Naive B cell (primary cell): Measurements from ENCODE around the gene ULBP3. TPM values are rescaled to one million over a fixed set of nuclear protein-coding genes. Genes with fewer than 3 reads are reported as not detected.

Experiments
- ATAC-seq, 2 donors: fragments of 150-1000 bp; cut with Tn5 transposase; 2 replicates each; pipeline ENCODE4 v1.10.0; 2021; ENCODE audit warnings: low read depth in 2 of 2, mild to moderate bottlenecking in 2 of 2, moderate library complexity in 2 of 2
- DNase-seq: peaks from one replicate; pipeline ENCODE4 v3.0.0; 2022
- H3K27ac Mint-ChIP-seq, 6 donors: one replicate each; pipeline ENCODE4 v1.8.0; 2020 to 2022; ENCODE audit warnings: mild to moderate bottlenecking in 6 of 6, mixed read lengths in 6 of 6, moderate library complexity in 5 of 6, inconsistent platforms in 2 of 6
- H3K27me3 Mint-ChIP-seq, 3 donors: one replicate each; pipeline ENCODE4 v1.8.0; 2021 to 2022; ENCODE audit warnings: mixed read lengths in 3 of 3, mild to moderate bottlenecking in 1 of 3
- H3K36me3 Mint-ChIP-seq, 2 donors: one replicate each; pipeline ENCODE4 v1.8.0; 2020 to 2022; ENCODE audit warnings: mixed read lengths in 2 of 2, inconsistent platforms in 1 of 2, mild to moderate bottlenecking in 1 of 2
- H3K4me1 Mint-ChIP-seq, 3 donors: one replicate each; pipeline ENCODE4 v1.8.0; 2020 to 2022; ENCODE audit warnings: mixed read lengths in 3 of 3, inconsistent platforms in 1 of 3, mild to moderate bottlenecking in 1 of 3, moderate library complexity in 1 of 3
- H3K4me3 Mint-ChIP-seq, 8 donors: one replicate each; pipeline ENCODE4 v1.8.0; 2020 to 2022; ENCODE audit warnings: mild to moderate bottlenecking in 8 of 8, mixed read lengths in 8 of 8, moderate library complexity in 8 of 8, inconsistent platforms in 2 of 8
- H3K9me3 Mint-ChIP-seq, 7 donors: one replicate each; pipeline ENCODE4 v1.8.0; 2020 to 2022; ENCODE audit warnings: mixed read lengths in 7 of 7, mild to moderate bottlenecking in 5 of 7, inconsistent platforms in 2 of 7, moderate library complexity in 1 of 7
- polyA plus RNA-seq, 6 donors: library from polyadenylated mRNA; unstranded; fragments of 300-500 nt; fragmentation: Illumina TruSeq; gene quantifications; one replicate each; pipeline ENCODE4 v1.2.3, GENCODE V29; 2021; ENCODE audit warnings: low read depth in 6 of 6

The ULBP3 gene
- polyA plus RNA-seq, 6 donors from 2014 or later, result not detected

GRCh38 chr6:150050846-150051245 is 18.1 kb downstream of the ULBP3 start:
- peaks cover 5 to 22% of the 10 kb centered on the region in 2 donors for H3K36me3 Mint-ChIP-seq
- H3K9me3 Mint-ChIP-seq, result peaks cover 0 to 19% (median 6%) of the 10 kb centered on the region in 7 donors
- H3K27me3 Mint-ChIP-seq, result peaks cover 73 to 77% (median 76%) of the 10 kb centered on the region in 3 donors
- no peak overlapping the region for H3K27ac Mint-ChIP-seq
- peaks cover 0 to 8% (median 3%) of the 10 kb centered on the region in 3 donors for H3K4me1 Mint-ChIP-seq
- no peak for DNase-seq
- no peak for ATAC-seq
- H3K4me3 Mint-ChIP-seq, result no peak overlapping the region

DNA sequence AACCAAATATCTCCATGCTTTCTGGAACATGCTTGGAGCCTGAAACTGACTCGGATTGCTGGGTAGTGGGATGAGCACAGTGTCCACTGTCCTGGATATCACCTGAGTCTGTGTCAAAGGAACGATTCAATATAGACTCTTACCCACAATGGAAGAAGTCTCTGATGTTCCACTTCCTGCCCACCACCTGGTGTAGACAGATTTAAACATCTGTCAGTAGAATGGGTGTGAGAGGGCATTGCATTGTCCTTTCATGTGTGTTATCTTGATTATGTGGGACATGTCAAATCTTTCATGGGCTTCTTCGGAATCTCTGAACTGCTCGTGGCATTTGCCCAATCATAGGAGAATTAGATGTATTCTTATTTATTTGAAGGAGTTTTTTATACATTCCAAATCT is 20.8 kb downstream of the ULBP3 start:
- H3K27ac Mint-ChIP-seq, result no peak overlapping the region
- peaks cover 0 to 7% (median 0%) of the 10 kb centered on the region in 3 donors for H3K4me1 Mint-ChIP-seq
- no peak for ATAC-seq
- H3K9me3 Mint-ChIP-seq, result peaks cover 0 to 2% (median 0%) of the 10 kb centered on the region in 7 donors
- DNase-seq, result no peak
- H3K27me3 Mint-ChIP-seq, result peaks cover 59 to 67% (median 66%) of the 10 kb centered on the region in 3 donors
- H3K36me3 Mint-ChIP-seq, result peaks cover 0 to 5% of the 10 kb centered on the region in 2 donors
- H3K4me3 Mint-ChIP-seq, result no peak overlapping the region

- Mint-ChIP-seq H3K4me3 (no peak overlapping the region), H3K4me1 (no peaks in the 10 kb centered on the region), H3K27ac (peak overlapping the region in 1 of 6 donors; percentile 0), H3K36me3 (peaks cover 0 to under 1% of the 10 kb centered on the region in 2 donors), H3K9me3 (no peaks in the 10 kb centered on the region), H3K27me3 (peaks cover 59 to 67% (median 64%) of the 10 kb centered on the region in 3 donors)
- DNase-seq, result no peak
- no peak for ATAC-seq
Observed at GRCh38 chr6:150046943-150047342, 22.0 kb downstream of the ULBP3 start.

DNA sequence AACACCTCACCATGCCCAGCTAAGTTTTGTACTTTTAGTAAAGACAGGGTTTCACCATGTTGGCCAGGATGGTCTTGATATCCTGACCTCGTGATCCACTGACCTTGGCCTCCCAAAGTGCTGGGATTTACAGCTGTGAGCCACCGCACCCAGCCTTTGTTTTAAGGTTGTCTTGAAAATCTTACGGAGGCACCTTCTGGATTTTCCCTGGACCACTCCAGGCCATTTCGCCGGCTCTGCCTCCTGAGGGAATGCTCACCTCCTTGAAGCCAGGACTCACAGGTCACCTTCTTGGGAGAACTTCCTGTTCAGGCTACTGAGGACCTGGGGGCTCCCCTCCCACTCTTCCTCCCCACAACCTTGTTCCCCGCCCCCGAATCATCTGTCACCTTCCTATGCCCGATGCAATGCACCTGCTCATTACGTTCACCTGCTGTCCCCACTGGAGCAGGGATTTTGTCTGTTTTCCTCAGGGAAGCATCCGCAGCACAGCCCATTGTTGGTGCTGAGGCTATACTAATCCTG is 24.2 kb downstream of the ULBP3 start:
- DNase-seq (no peak), ATAC-seq (no peak)
- H3K27ac Mint-ChIP-seq, result no peak overlapping the region
- no peak overlapping the region for H3K4me3 Mint-ChIP-seq
- H3K4me1 Mint-ChIP-seq, result no peaks in the 10 kb centered on the region
- H3K36me3 Mint-ChIP-seq, result no peaks in the 10 kb centered on the region
- H3K9me3 Mint-ChIP-seq, result no peaks in the 10 kb centered on the region
- peaks cover 64 to 73% (median 69%) of the 10 kb centered on the region in 3 donors for H3K27me3 Mint-ChIP-seq

DNA sequence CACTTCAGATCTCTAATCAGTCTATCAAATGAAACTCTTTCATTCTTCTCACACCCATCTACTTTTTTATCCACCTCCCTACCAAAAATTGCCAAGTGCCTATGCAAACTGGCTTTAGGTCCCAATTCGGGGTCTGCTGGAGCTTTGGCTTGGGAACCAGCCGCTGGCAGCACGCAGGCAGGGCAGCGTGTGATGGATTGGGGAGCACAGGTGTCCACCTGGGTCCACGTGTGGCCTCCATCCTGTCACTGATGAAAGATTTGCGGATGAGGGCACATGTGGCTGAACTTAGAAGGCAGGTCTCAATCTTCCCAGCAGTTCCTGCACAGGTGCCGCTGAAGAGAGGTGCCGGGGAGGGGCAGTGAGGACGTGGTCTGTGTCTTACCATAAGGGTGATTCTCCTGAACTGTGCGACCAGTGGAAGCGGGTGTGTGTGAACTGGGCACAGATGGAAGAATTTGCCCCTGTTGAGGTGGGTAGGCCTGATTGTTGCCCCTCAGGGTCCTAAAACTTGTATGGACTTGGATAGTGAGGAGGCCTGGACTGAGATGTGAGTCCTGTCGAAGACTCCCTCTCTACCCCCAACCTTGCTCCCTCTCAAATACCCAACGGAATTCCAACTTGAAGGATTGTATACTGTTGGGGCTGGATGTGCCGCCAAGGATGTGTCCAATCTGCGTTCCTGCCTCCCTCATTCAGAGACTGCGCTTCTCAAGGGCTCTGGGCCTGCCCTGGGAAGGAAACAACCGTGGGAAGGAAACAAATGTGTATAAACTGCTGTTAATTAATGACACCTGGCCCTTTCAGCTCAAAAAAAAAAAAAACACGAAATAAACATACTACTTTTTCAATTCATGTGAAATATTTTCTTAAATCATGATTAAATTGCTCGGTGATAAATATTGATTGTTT is 25.2 kb downstream of the ULBP3 start:
- H3K27ac Mint-ChIP-seq, result no peak overlapping the region
- peaks cover 0 to under 1% (median under 1%) of the 10 kb centered on the region in 3 donors for H3K4me1 Mint-ChIP-seq
- H3K27me3 Mint-ChIP-seq, result peaks cover 73 to 78% (median 73%) of the 10 kb centered on the region in 3 donors
- H3K9me3 Mint-ChIP-seq, result no peaks in the 10 kb centered on the region
- no peaks in the 10 kb centered on the region for H3K36me3 Mint-ChIP-seq
- ATAC-seq, result no peak
- H3K4me3 Mint-ChIP-seq, result no peak overlapping the region
- DNase-seq, result no peak

DNA sequence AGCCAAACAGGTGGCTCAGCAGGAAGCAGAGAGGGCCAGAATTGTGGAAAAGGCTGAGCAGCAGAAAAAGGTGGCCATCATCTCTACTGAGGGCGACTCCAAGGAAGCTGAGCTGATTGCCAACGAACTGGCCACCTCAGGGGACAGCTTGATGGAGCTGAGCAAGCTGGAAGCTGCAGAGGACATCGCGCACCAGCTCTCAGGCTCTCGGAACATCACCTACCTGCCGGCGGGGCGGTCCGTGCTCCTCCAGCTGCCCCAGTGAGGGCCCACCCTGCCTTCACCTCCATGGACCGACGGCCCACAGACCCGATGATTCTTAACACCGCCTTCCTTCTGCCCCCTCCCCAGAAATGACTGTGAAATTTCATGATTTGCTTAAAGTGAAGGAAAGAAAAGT is 25.8 kb downstream of the ULBP3 start:
- no peak for DNase-seq
- Mint-ChIP-seq H3K36me3 (no peaks in the 10 kb centered on the region), H3K4me3 (no peak overlapping the region), H3K4me1 (peaks cover 4 to 6% (median 4%) of the 10 kb centered on the region in 3 donors), H3K27ac (no peak overlapping the region), H3K9me3 (no peaks in the 10 kb centered on the region), H3K27me3 (peaks cover 74 to 81% (median 78%) of the 10 kb centered on the region in 3 donors)
- ATAC-seq, result no peak

GRCh38 chr6:150038202-150039062 is 30.5 kb downstream of the ULBP3 start:
- H3K36me3 Mint-ChIP-seq, result peaks cover 5 to 7% of the 10 kb centered on the region in 2 donors
- peak overlapping the region in 2 of 6 donors; percentile 14 to 50 for H3K27ac Mint-ChIP-seq
- no peaks in the 10 kb centered on the region for H3K9me3 Mint-ChIP-seq
- peaks cover 67 to 92% (median 90%) of the 10 kb centered on the region in 3 donors for H3K27me3 Mint-ChIP-seq
- DNase-seq (no peak), ATAC-seq (no peak)
- H3K4me3 Mint-ChIP-seq, result peak overlapping the region in 6 of 8 donors; percentile 16 to 68 (median 58)
- peaks cover 9 to 15% (median 14%) of the 10 kb centered on the region in 3 donors for H3K4me1 Mint-ChIP-seq

- peak overlapping the region; percentile 50 to 89 (median 78) for H3K4me3 Mint-ChIP-seq
Observed at GRCh38 chr6:150037526-150038201, 31.3 kb downstream of the ULBP3 start.

GRCh38 chr6:150036081-150036480 is 32.8 kb downstream of the ULBP3 start:
- Mint-ChIP-seq H3K27me3 (peaks cover 53 to 84% (median 79%) of the 10 kb centered on the region in 3 donors), H3K4me1 (peaks cover 9 to 15% (median 14%) of the 10 kb centered on the region in 3 donors), H3K27ac (no peak overlapping the region), H3K9me3 (no peaks in the 10 kb centered on the region), H3K4me3 (no peak overlapping the region), H3K36me3 (peaks cover 5 to 7% of the 10 kb centered on the region in 2 donors)
- no peak for DNase-seq
- no peak for ATAC-seq

More at GRCh38 chr6:150037526-150038201, 31.3 kb downstream of the ULBP3 start:
- no peaks in the 10 kb centered on the region for H3K9me3 Mint-ChIP-seq
- peak overlapping the region in 3 of 6 donors; percentile 5 to 56 (median 50) for H3K27ac Mint-ChIP-seq
- DNase-seq, result no peak
- peaks cover 9 to 15% (median 14%) of the 10 kb centered on the region in 3 donors for H3K4me1 Mint-ChIP-seq
- peak; percentile 40 to 52 for ATAC-seq
- H3K27me3 Mint-ChIP-seq, result peaks cover 68 to 92% (median 90%) of the 10 kb centered on the region in 3 donors
- H3K36me3 Mint-ChIP-seq, result peaks cover 5 to 7% of the 10 kb centered on the region in 2 donors

- peaks cover 7 to 8% of the 10 kb centered on the region in 2 donors for H3K36me3 Mint-ChIP-seq
- DNase-seq (no peak), ATAC-seq (no peak)
- peak overlapping the region in 1 of 6 donors; percentile 62 for H3K27ac Mint-ChIP-seq
- H3K9me3 Mint-ChIP-seq, result peaks cover 0 to 3% (median 0%) of the 10 kb centered on the region in 7 donors
- H3K4me3 Mint-ChIP-seq, result no peak overlapping the region
- peaks cover 20 to 34% (median 28%) of the 10 kb centered on the region in 3 donors for H3K4me1 Mint-ChIP-seq
- peaks cover 37 to 60% (median 60%) of the 10 kb centered on the region in 3 donors for H3K27me3 Mint-ChIP-seq
Observed at GRCh38 chr6:150033207-150033771, 35.6 kb downstream of the ULBP3 start.

DNA sequence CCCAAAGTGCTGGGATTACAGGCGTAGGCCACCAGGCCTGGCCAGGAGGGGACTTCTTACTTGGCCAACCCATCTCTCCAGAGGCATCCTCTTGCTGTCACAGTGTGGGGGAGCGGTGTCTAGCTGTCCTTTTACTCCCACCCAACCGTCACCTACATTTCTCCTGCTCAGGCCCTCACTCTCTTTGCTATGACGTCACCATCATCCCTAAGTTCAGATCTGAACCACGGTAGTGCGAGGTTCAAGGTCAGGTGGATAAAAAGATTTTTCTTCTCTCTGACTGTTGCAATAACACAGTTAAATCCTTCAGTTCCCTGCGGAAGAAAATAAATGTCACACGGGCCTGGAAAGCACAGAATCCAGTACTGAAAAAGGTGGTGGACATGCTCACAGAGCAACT is 36.3 kb downstream of the ULBP3 start:
- no peak overlapping the region for H3K4me3 Mint-ChIP-seq
- peaks cover 37 to 62% (median 60%) of the 10 kb centered on the region in 3 donors for H3K27me3 Mint-ChIP-seq
- H3K27ac Mint-ChIP-seq, result no peak overlapping the region
- DNase-seq (no peak), ATAC-seq (no peak)
- peaks cover 7 to 8% of the 10 kb centered on the region in 2 donors for H3K36me3 Mint-ChIP-seq
- peaks cover 22 to 40% (median 30%) of the 10 kb centered on the region in 3 donors for H3K4me1 Mint-ChIP-seq
- peaks cover 0 to 3% (median 0%) of the 10 kb centered on the region in 7 donors for H3K9me3 Mint-ChIP-seq

DNA sequence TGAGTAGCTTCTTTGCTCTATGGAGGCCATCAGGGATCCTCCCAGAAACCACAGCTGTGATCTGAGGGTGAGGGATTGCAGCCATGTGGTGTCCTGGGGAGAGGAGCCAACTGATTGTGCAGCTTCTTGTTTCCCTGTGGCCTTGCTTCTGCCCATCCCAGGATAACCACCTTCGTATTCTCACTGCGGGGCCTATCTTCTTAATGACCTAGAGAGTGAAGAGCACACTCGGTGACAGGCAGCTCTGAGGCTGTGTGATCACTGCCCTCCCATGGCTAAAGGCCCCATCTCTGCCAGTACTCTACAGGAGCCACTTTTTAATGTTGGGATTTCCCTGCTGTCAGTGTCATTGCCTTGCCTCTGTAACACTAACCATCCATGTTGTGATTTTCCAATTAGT is 38.3 kb downstream of the ULBP3 start:
- peaks cover 24 to 37% (median 30%) of the 10 kb centered on the region in 3 donors for H3K4me1 Mint-ChIP-seq
- H3K27me3 Mint-ChIP-seq, result peaks cover 28 to 62% (median 59%) of the 10 kb centered on the region in 3 donors
- H3K36me3 Mint-ChIP-seq, result peaks cover 0 to 8% of the 10 kb centered on the region in 2 donors
- peaks cover 0 to 3% (median 0%) of the 10 kb centered on the region in 7 donors for H3K9me3 Mint-ChIP-seq
- no peak overlapping the region for H3K4me3 Mint-ChIP-seq
- H3K27ac Mint-ChIP-seq, result peak overlapping the region in 2 of 6 donors; percentile 21 to 88
- ATAC-seq, result no peak
- no peak for DNase-seq
